GM12878 (cell line): ENCODE data around the gene LIG1. TPM values are rescaled to one million over a fixed set of nuclear protein-coding genes. Genes with fewer than 3 reads are reported as not detected.

Experiments
- ATAC-seq: fragments of 200-7000 bp; cut with Tn5 transposase; 3 replicates; pipeline ENCODE4 v1.9.1; 2020; ENCODE audit warnings: mild to moderate bottlenecking, moderate library complexity
- BruUV-seq: library from RNA; stranded (reverse); fragments of 400-500 nt; replicated peaks from 2 replicates; lab custom pipeline; 2021; lab: Mats Ljungman, UMichigan
- CTCF ChIA-PET: fragments of 300-600 bp; sonication (Branson Sonifier 250); formaldehyde crosslinking; extraction: SDS; loops from one replicate; lab custom pipeline; 2021; ENCODE audit warnings: inconsistent platforms; lab: Yijun Ruan, JAX
- POLR2A ChIA-PET: fragments of 350-600 bp; formaldehyde crosslinking; extraction: SDS; loops from one replicate; lab custom pipeline; 2021; ENCODE audit warnings: inconsistent platforms; lab: Charles Lee
- RAD21 ChIA-PET: fragments of 300-600 bp; sonication (Branson Sonifier 250); formaldehyde crosslinking; loops from one replicate; lab custom pipeline; 2023; ENCODE audit warnings: antibody characterized with exemption; ENCODE audit not compliant: unreplicated experiment; lab: Charles Lee
- SMC1A ChIA-PET: fragments of 300-600 bp; sonication (Branson Sonifier 250); formaldehyde crosslinking; loops from one replicate; lab custom pipeline; 2023; ENCODE audit not compliant: unreplicated experiment, uncharacterized antibody; lab: Charles Lee
- DNase-seq: peaks from one replicate; pipeline ENCODE4 v3.0.0-alpha.2; 2011; ENCODE audit warnings: low read depth, low spot score
- FAIRE-seq: peaks from 3 replicates; lab custom pipeline; 2011; peaks lifted over from hg19 to GRCh38; lab: Jason Lieb, UNC
- H2AFZ ChIP-seq: 2 replicates; pipeline ENCODE4 v1.6.0; 2011; ENCODE audit warnings: low read depth, low read length, control low read depth; ENCODE audit not compliant: control insufficient read depth
- H3K27ac ChIP-seq: 2 replicates; pipeline ENCODE4 v1.5.1; 2011; ENCODE audit warnings: control low read depth; ENCODE audit not compliant: control insufficient read depth, insufficient read depth
- H3K27me3 ChIP-seq, 2 experiments: replicated peaks in 1 of 2; 2 replicates each; pipeline versions ENCODE4 v1.6.0 to v1.6.1; 2011; ENCODE audit warnings: low read length in 1 of 2; ENCODE audit not compliant: control insufficient read depth in 2 of 2, insufficient read depth in 2 of 2
- H3K36me3 ChIP-seq, 2 experiments: 2 replicates each; pipeline ENCODE4 v1.5.1; 2011; ENCODE audit warnings: low read length in 1 of 2; ENCODE audit not compliant: control insufficient read depth in 2 of 2, insufficient read depth in 2 of 2
- H3K4me1 ChIP-seq: 2 replicates; pipeline ENCODE4 v1.6.1; 2011; ENCODE audit warnings: mild to moderate bottlenecking, low read length, moderate library complexity, mixed read lengths; ENCODE audit not compliant: control insufficient read depth, insufficient read depth
- H3K4me2 ChIP-seq: 2 replicates; pipeline ENCODE4 v1.6.0; 2011; ENCODE audit warnings: control low read depth; ENCODE audit not compliant: control insufficient read depth, insufficient read depth
- H3K4me3 ChIP-seq: fragments of 200-600 bp; sonication (generic); 2 replicates; pipeline ENCODE4 v1.5.1; 2016
- H3K79me2 ChIP-seq: 2 replicates; pipeline ENCODE4 v1.6.0; 2011; ENCODE audit warnings: low read length; ENCODE audit not compliant: control insufficient read depth, insufficient read depth
- H3K9ac ChIP-seq: 2 replicates; pipeline ENCODE4 v1.8.0; 2011; ENCODE audit warnings: low read length, control low read depth, mixed read lengths; ENCODE audit not compliant: control insufficient read depth, insufficient read depth
- H3K9me3 ChIP-seq: replicated peaks from 3 replicates; pipeline ENCODE4 v1.5.1; 2011; ENCODE audit warnings: mild to moderate bottlenecking, low read length; ENCODE audit not compliant: control insufficient read depth, insufficient read depth
- H4K20me1 ChIP-seq: 2 replicates; pipeline ENCODE4 v1.6.0; 2011; ENCODE audit not compliant: control insufficient read depth, insufficient read depth
- ASH2L ChIP-seq: fragments of 300-600, 200-600 bp; sonication (generic); IDR thresholded peaks from 2 replicates; pipeline ENCODE4 v1.6.1; 2017; ENCODE audit warnings: low read depth, mild to moderate bottlenecking, borderline replicate concordance
- BMI1 ChIP-seq: fragments of 450-650 bp; IDR thresholded peaks from 2 replicates; pipeline ENCODE4 v1.6.1; 2016; ENCODE audit warnings: mild to moderate bottlenecking, moderate library complexity, borderline replicate concordance
- CHD2 ChIP-seq: IDR thresholded peaks from 2 replicates; pipeline ENCODE4 v1.6.1; 2011; ENCODE audit warnings: low read depth, low read length, improper control_type of control experiment, borderline replicate concordance
- CTCF ChIP-seq, 3 experiments: IDR thresholded peaks in 2 of 3; conservative IDR thresholded peaks in 1 of 3; 2 replicates each; pipeline ENCODE4 v1.5.1; 2011; ENCODE audit warnings: low read depth in 3 of 3, low read length in 3 of 3, mild to moderate bottlenecking in 3 of 3, control low read depth in 2 of 3, moderate library complexity in 2 of 3, inconsistent platforms in 1 of 3, mixed read lengths in 1 of 3; ENCODE audit not compliant: control insufficient read depth in 2 of 3, insufficient read depth in 1 of 3; ENCODE audit errors: extremely low read depth in 1 of 3
- DPF2 ChIP-seq: fragments of 450-650 bp; IDR thresholded peaks from 2 replicates; pipeline ENCODE4 v1.6.1; 2017; ENCODE audit warnings: mild to moderate bottlenecking
- HSF1 ChIP-seq: fragments of 150-350 bp; IDR thresholded peaks from 2 replicates; pipeline ENCODE4 v1.6.1; 2014; ENCODE audit warnings: mild to moderate bottlenecking, low read depth, low read length
- KLF5 ChIP-seq: fragments of 450-650 bp; IDR thresholded peaks from 2 replicates; pipeline ENCODE4 v1.6.1; 2014; ENCODE audit warnings: mild to moderate bottlenecking; ENCODE audit not compliant: partially characterized antibody
- LARP7 ChIP-seq: fragments of 450-650 bp; IDR thresholded peaks from 2 replicates; pipeline ENCODE4 v1.6.1; 2017; ENCODE audit warnings: mild to moderate bottlenecking
- SKIL ChIP-seq: fragments of 450-650 bp; IDR thresholded peaks from 2 replicates; pipeline ENCODE4 v1.6.1; 2017; ENCODE audit warnings: mild to moderate bottlenecking, low read depth, inconsistent platforms; ENCODE audit not compliant: poor library complexity, severe bottlenecking
- YY1 ChIP-seq: IDR thresholded peaks from 2 replicates; pipeline ENCODE4 v1.6.1; 2011; ENCODE audit warnings: low read depth, mild to moderate bottlenecking, low read length
- ZBED1 ChIP-seq: IDR thresholded peaks from 2 replicates; pipeline ENCODE4 v1.6.1; 2016; ENCODE audit warnings: borderline replicate concordance
- ZNF207 ChIP-seq: fragments of 450-650 bp; IDR thresholded peaks from 2 replicates; pipeline ENCODE4 v1.6.1; 2014; ENCODE audit warnings: antibody characterized with exemption, mild to moderate bottlenecking, borderline replicate concordance
- ZNF384 ChIP-seq: IDR thresholded peaks from 2 replicates; pipeline ENCODE4 v1.6.1; 2012; ENCODE audit warnings: low read depth, mild to moderate bottlenecking, low read length, improper control_type of control experiment, borderline replicate concordance
- ZNF592 ChIP-seq: fragments of 450-650 bp; IDR thresholded peaks from 2 replicates; pipeline ENCODE4 v1.6.1; 2017; ENCODE audit warnings: mild to moderate bottlenecking, moderate library complexity
- WGBS: methylation state at CpG from one replicate; pipeline ENCODE4 v1.1.6; 2016; ENCODE audit warnings: low lambda C conversion rate; ENCODE audit not compliant: insufficient replicate concordance, insufficient coverage; ENCODE audit errors: missing lambda C conversion rate; 5-methylcytosine and 5-hydroxymethylcytosine counted together
- in situ Hi-C: fragments of 300-500 bp; cut with MboI; formaldehyde crosslinking; loops from 9 replicates; pipeline ENCODE4 v1.14.3; 2018; ENCODE audit warnings: mixed read lengths
- intact Hi-C: fragments of 100-400 bp; cut with micrococcal nuclease; formaldehyde crosslinking; loops from one replicate; pipeline ENCODE4 v1.14.2; 2022; ENCODE audit not compliant: unreplicated experiment
- polyA plus RNA-seq, 11 experiments: library from polyadenylated mRNA; depleted of rRNA in 4 of 11; unstranded in 6 of 11; stranded (reverse) in 5 of 11; fragments of >200 nt; fragmentation: Nextera tagmentation in 4 of 11; fragmentation: Illumina TruSeq in 1 of 11; extraction: Ambion mirVana in 4 of 11; extraction: Trizol in 1 of 11; gene quantifications; 1 replicate in 1 of 11; 2 replicates in 10 of 11; pipeline versions ENCODE4 v1.2.1 to v1.2.3, GENCODE V29; 2011 to 2016; ENCODE audit warnings: inconsistent platforms in 2 of 11, missing spikeins in 2 of 11, low read depth in 1 of 11
- total RNA-seq, 4 experiments: library from RNA; depleted of rRNA in 3 of 4; stranded (reverse); fragments of >200 nt in 3 of 4; fragmentation: Illumina TruSeq in 1 of 4; extraction: Trizol in 1 of 4; gene quantifications; 2 replicates each; pipeline versions ENCODE4 v1.2.1 to v1.2.3, GENCODE V29; 2013 to 2021

LIG1 gene
- total and polyA plus RNA-seq, 10 of the 15 experiments (the other 5 are each of a cell fraction or from before 2014, with no cell fraction given) = 7.8 to 117 (median 73.7) TPM

- TF ChIP-seq SKIL (no peak), ZNF207 (no peak), DPF2 (no peak), KLF5 (no peak), ASH2L (no peak), CHD2 (no peak)
- TF ChIP-seq, all 136 proteins: peak for 0
Measured at GRCh38 chr19:48149430-48149829, 20.7 kb downstream of the LIG1 start (continued).

GRCh38 chr19:48148576-48148975, 21.6 kb downstream of the LIG1 start:
- POLR2A ChIA-PET = no interaction called here
- no TSS peak for BruUV-seq
- Histone ChIP-seq H3K4me1 (no peaks in the 10 kb centered on the region), H3K79me2 (no peaks in the 10 kb centered on the region), H3K4me3 (no peak overlapping the region), H3K9me3 (no peaks in the 10 kb centered on the region), H3K9ac (no peak overlapping the region), H3K27me3 (no peaks in the 10 kb centered on the region), H3K36me3 (peaks cover 11 to 18% of the 10 kb centered on the region in 2 experiments), H3K4me2 (no peak overlapping the region), H2AFZ (no peak overlapping the region), H4K20me1 (no peaks in the 10 kb centered on the region), H3K27ac (no peak overlapping the region)
- intact Hi-C loops (no loop called here), in situ Hi-C loops (no loop called here)
- RAD21 ChIA-PET = no interaction called here
- no peak for FAIRE-seq
- DNase-seq = no peak
- no peak for ATAC-seq
- SMC1A ChIA-PET = interaction anchor here (2.5 kb wide), 1 partner anchor 39 kb away, joined by 7 read pairs; the partner anchor contains the start of gene PLA2G4C
- 93% methylated on average over 9 of the region's 9 CpGs for WGBS
- CTCF ChIA-PET = no interaction called here
- no peak for TF ChIP-seq LARP7
- no peak for TF ChIP-seq ZNF384
- TF ChIP-seq ZBED1 = no peak
- no peak for TF ChIP-seq YY1
- TF ChIP-seq CTCF (IDR thresholded peaks at IDR 0.05 in 2 of 3, conservative IDR thresholded peaks at IDR 0.05 in 1 of 3; ENCODE audit: control insufficient read depth in 2 of 3, extremely low read depth in 1 of 3, insufficient read depth in 1 of 3, low read depth in 3 of 3, low read length in 3 of 3) = no peak
- no peak for TF ChIP-seq BMI1
- TF ChIP-seq ZNF592 = no peak
- TF ChIP-seq HSF1 = no peak
